HCT116 (cell line): ENCODE results near the gene IZUMO1. TPM values are rescaled to one million over a fixed set of nuclear protein-coding genes. Genes with fewer than 3 reads are reported as not detected.

Experiments used
- ATAC-seq: fragments of 200-7000 bp; cut with Tn5 transposase; 2 replicates; pipeline ENCODE4 v1.9.1; 2020; ENCODE audit warnings: mild to moderate bottlenecking, moderate library complexity
- BruUV-seq: library from RNA; stranded (reverse); fragments of 400-500 nt; replicated peaks from 2 replicates; lab custom pipeline; 2021; lab: Mats Ljungman, UMichigan
- CTCF ChIA-PET: fragments of 300-600 bp; sonication (Branson Sonifier 250); formaldehyde crosslinking; loops from one replicate; lab custom pipeline; 2021; ENCODE audit warnings: antibody characterized with exemption; lab: Charles Lee
- POLR2A ChIA-PET: fragments of 300-600, 350-600 bp; sonication (Branson Sonifier 250); formaldehyde crosslinking; loops from one replicate; lab custom pipeline; 2021; ENCODE audit warnings: antibody characterized with exemption; lab: Charles Lee
- RAD21 ChIA-PET, 2 experiments: fragments of 300-600 bp; sonication (Branson Sonifier 250); formaldehyde crosslinking; loops; one replicate each; lab custom pipeline; 2023; ENCODE audit warnings: low total read pairs in 2 of 2; ENCODE audit not compliant: uncharacterized antibody in 2 of 2, unreplicated experiment in 2 of 2, low non-redundant PET in 1 of 2; lab: Charles Lee
- DNase-seq: peaks from one replicate; pipeline ENCODE4 v3.0.0-alpha.2; 2010; ENCODE audit warnings: low read depth, low spot score
- H2AFZ ChIP-seq: fragments of 200-600 bp; shearing (Covaris generic), sonication (generic); 2 replicates; pipeline ENCODE4 v1.6.1; 2017; ENCODE audit warnings: low read depth, mixed run types, mixed read lengths, antibody characterized with exemption, low read length; ENCODE audit not compliant: poor library complexity, severe bottlenecking
- H3K27ac ChIP-seq: 2 replicates; pipeline ENCODE4 v1.5.1; 2012; ENCODE audit warnings: low read depth, low read length
- H3K27me3 ChIP-seq: fragments of 200-600 bp; sonication (generic); 2 replicates; pipeline ENCODE4 v1.6.1; 2016; ENCODE audit warnings: mixed run types, low read length, mixed read lengths; ENCODE audit not compliant: insufficient read depth
- H3K36me3 ChIP-seq, 2 experiments: fragments of 200-500 bp in 1 of 2; fragments of 200-600 bp in 1 of 2; sonication (Bioruptor generic) in 1 of 2; sonication (generic) in 1 of 2; 2 replicates each; pipeline versions ENCODE4 v1.5.1 to v1.6.1; 2014 to 2016; ENCODE audit warnings: low read length in 2 of 2, inconsistent platforms in 1 of 2, mixed read lengths in 1 of 2, mixed run types in 1 of 2; ENCODE audit not compliant: insufficient read depth in 2 of 2, control insufficient read depth in 1 of 2
- H3K4me1 ChIP-seq, 2 experiments: fragments of 200-600 bp in 1 of 2; sonication (generic) in 1 of 2; 2 replicates each; pipeline versions ENCODE4 v1.5.1 to v1.6.1; 2012 to 2017; ENCODE audit warnings: low read length in 2 of 2, inconsistent platforms in 1 of 2, mild to moderate bottlenecking in 1 of 2, mixed read lengths in 1 of 2, mixed run types in 1 of 2, moderate library complexity in 1 of 2; ENCODE audit not compliant: insufficient read depth in 2 of 2, control insufficient read depth in 1 of 2
- H3K4me2 ChIP-seq: fragments of 200-600 bp; sonication (generic); 2 replicates; pipeline ENCODE4 v1.6.1; 2017; ENCODE audit warnings: mixed run types, low read length, mixed read lengths
- H3K4me3 ChIP-seq, 2 experiments: fragments of 200-600 bp in 1 of 2; sonication (generic) in 1 of 2; replicated peaks in 1 of 2; 2 replicates each; pipeline ENCODE4 v1.5.1; 2011 to 2016; ENCODE audit warnings: low read length in 2 of 2, control low read depth in 1 of 2, low read depth in 1 of 2, mild to moderate bottlenecking in 1 of 2, mixed read lengths in 1 of 2, mixed run types in 1 of 2
- H3K79me2 ChIP-seq: fragments of 200-600 bp; sonication (generic); 2 replicates; pipeline ENCODE4 v1.6.1; 2017; ENCODE audit warnings: mild to moderate bottlenecking, mixed run types, low read length, moderate library complexity, mixed read lengths; ENCODE audit not compliant: insufficient read depth
- H3K9ac ChIP-seq: fragments of 200-600 bp; sonication (generic); 2 replicates; pipeline ENCODE4 v1.6.1; 2016; ENCODE audit warnings: low read length, mixed read lengths
- H3K9me2 ChIP-seq: fragments of 200-600 bp; sonication (generic), shearing (Covaris generic); 2 replicates; pipeline ENCODE4 v1.6.1; 2017; ENCODE audit warnings: mixed run types, mild to moderate bottlenecking, moderate library complexity; ENCODE audit not compliant: insufficient read depth
- H3K9me3 ChIP-seq, 2 experiments: fragments of 200-500 bp in 1 of 2; fragments of 200-600 bp in 1 of 2; sonication (Bioruptor generic) in 1 of 2; sonication (generic) in 1 of 2; 2 replicates each; pipeline ENCODE4 v1.6.1; 2014 to 2017; ENCODE audit warnings: low read length in 2 of 2, mixed read lengths in 2 of 2, inconsistent platforms in 1 of 2, low read depth in 1 of 2, mild to moderate bottlenecking in 1 of 2, mixed run types in 1 of 2, moderate library complexity in 1 of 2; ENCODE audit not compliant: control insufficient read depth in 1 of 2, insufficient read depth in 1 of 2
- H4K20me1 ChIP-seq: fragments of 200-600 bp; sonication (generic), shearing (Covaris generic); 2 replicates; pipeline ENCODE4 v1.6.1; 2017; ENCODE audit warnings: mixed run types, mild to moderate bottlenecking, moderate library complexity; ENCODE audit not compliant: insufficient read depth
- CTCF ChIP-seq, 3 experiments: fragments of 200-600 bp in 1 of 3; sonication (generic) in 1 of 3; IDR thresholded peaks in 2 of 3; conservative IDR thresholded peaks in 1 of 3; 2 replicates each; pipeline ENCODE4 v1.5.1; 2012 to 2017; ENCODE audit warnings: low read depth in 2 of 3, low read length in 2 of 3, antibody characterized with exemption in 1 of 3, borderline replicate concordance in 1 of 3, control low read depth in 1 of 3, mild to moderate bottlenecking in 1 of 3, mixed read lengths in 1 of 3, mixed run types in 1 of 3, moderate library complexity in 1 of 3; ENCODE audit not compliant: insufficient read depth in 1 of 3
- EGR1 ChIP-seq: IDR thresholded peaks from 2 replicates; pipeline ENCODE4 v1.6.1; 2012; ENCODE audit warnings: low read depth
- ELF1 ChIP-seq: IDR thresholded peaks from 2 replicates; pipeline ENCODE4 v1.6.1; 2012; ENCODE audit warnings: low read depth, borderline replicate concordance
- EZH2 ChIP-seq: fragments of 200-600 bp; sonication (generic); IDR thresholded peaks from 2 replicates; pipeline ENCODE4 v1.6.1; 2017; ENCODE audit warnings: antibody characterized with exemption, mixed run types
- JUND ChIP-seq: IDR thresholded peaks from 2 replicates; pipeline ENCODE4 v1.6.1; 2012
- RAD21 ChIP-seq: IDR thresholded peaks from 2 replicates; pipeline ENCODE4 v1.6.1; 2012; ENCODE audit warnings: low read depth, mild to moderate bottlenecking
- SIN3A ChIP-seq: IDR thresholded peaks from 2 replicates; pipeline ENCODE4 v1.6.1; 2012; ENCODE audit warnings: low read depth
- SP1 ChIP-seq: IDR thresholded peaks from 2 replicates; pipeline ENCODE4 v1.6.1; 2012; ENCODE audit warnings: low read depth
- SRF ChIP-seq: IDR thresholded peaks from 2 replicates; pipeline ENCODE4 v1.6.1; 2012; ENCODE audit warnings: low read depth
- ZFX ChIP-seq: fragments of 450-650 bp; IDR thresholded peaks from 2 replicates; pipeline ENCODE4 v1.6.1; 2017
- ZNF274 ChIP-seq: fragments of 200-500 bp; sonication (Bioruptor generic); IDR thresholded peaks from 2 replicates; pipeline ENCODE4 v1.6.1; 2014; ENCODE audit warnings: mild to moderate bottlenecking, low read depth, low read length, inconsistent platforms
- intact Hi-C: fragments of 100-400 bp; cut with micrococcal nuclease; formaldehyde crosslinking; loops from 2 replicates; pipeline ENCODE4 v1.10.0; 2022
- total RNA-seq: library from RNA; stranded (reverse); gene quantifications from one replicate; pipeline ENCODE4 v1.2.1, GENCODE V29; 2021; ENCODE audit not compliant: unreplicated experiment
- TF ChIP-seq, protein P1 (sequence below): IDR thresholded peaks from 2 replicates; pipeline ENCODE4 v1.6.1; 2012

IZUMO1 gene
- total RNA-seq, 1 experiment from 2014 or later = 1.7 TPM

- H4K20me1 ChIP-seq = no peaks in the 10 kb centered on the region
- no peak for DNase-seq
- no peak overlapping the region for H3K9ac ChIP-seq
- H3K27ac ChIP-seq = no peak overlapping the region
- CTCF ChIA-PET = no interaction called here
- H3K9me2 ChIP-seq = no peaks in the 10 kb centered on the region
- H3K4me2 ChIP-seq = no peak overlapping the region
- ATAC-seq = no peak
- peaks cover 7 to 15% of the 10 kb centered on the region in 2 experiments for H3K4me1 ChIP-seq
- H2AFZ ChIP-seq = no peak overlapping the region
- RAD21 ChIA-PET = no interaction called here
- H3K27me3 ChIP-seq = no peaks in the 10 kb centered on the region
- POLR2A ChIA-PET = no interaction called here
- TF ChIP-seq RAD21 (no peak), SIN3A (no peak), ELF1 (no peak), EZH2 (no peak), CTCF (IDR thresholded peaks at IDR 0.05 in 2 of 3, conservative IDR thresholded peaks at IDR 0.05 in 1 of 3; ENCODE audit: borderline replicate concordance in 1 of 3, insufficient read depth in 1 of 3, low read depth in 2 of 3, low read length in 2 of 3) (no peak), SP1 (no peak), EGR1 (no peak), ZNF274 (no peak), ZFX (no peak), JUND (no peak), SRF (no peak)
- TF ChIP-seq, protein P1, sequence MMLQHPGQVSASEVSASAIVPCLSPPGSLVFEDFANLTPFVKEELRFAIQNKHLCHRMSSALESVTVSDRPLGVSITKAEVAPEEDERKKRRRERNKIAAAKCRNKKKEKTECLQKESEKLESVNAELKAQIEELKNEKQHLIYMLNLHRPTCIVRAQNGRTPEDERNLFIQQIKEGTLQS = no peak
- TF ChIP-seq, all 23 proteins: peak for 0
- Histone ChIP-seq H3K79me2 (peaks cover 4% of the 10 kb centered on the region; the same call in 1 of the 2 replicates), H3K9me3 (no peaks in the 10 kb centered on the region), H3K36me3 (peaks cover 3 to 15% of the 10 kb centered on the region in 2 experiments; a peak in 2 of 4 replicates), H3K4me3 (no peak overlapping the region)
- intact Hi-C loops = no loop called here
- BruUV-seq = no TSS peak
Observed at GRCh38 chr19:48703316-48703715, 43.4 kb downstream of the IZUMO1 start.
